ENCODE results near the gene BEGAIN. TPM values are rescaled to one million over a fixed set of nuclear protein-coding genes. Genes with fewer than 3 reads are reported as not detected.

BEGAIN gene
- total RNA-seq, 4 donors from 2014 or later = 0.68 to 2.8 (median 1.1) TPM

GRCh38 chr14:100589760-100590469 is 2.7 kb upstream of the BEGAIN start:
- H3K4me3 ChIP-seq = no peak overlapping the region
- peaks cover 66% of the 10 kb centered on the region for H3K27me3 ChIP-seq
- TF ChIP-seq EP300 (IDR thresholded peaks at IDR 0.05) = no peak
- no peak for TF ChIP-seq CTCF (IDR thresholded peaks at IDR 0.05)
- no peak for TF ChIP-seq POLR2A (IDR thresholded peaks at IDR 0.05)
- no peak for TF ChIP-seq POLR2AphosphoS5 (IDR thresholded peaks at IDR 0.05)
- H3K36me3 ChIP-seq = no peaks in the 10 kb centered on the region
- H3K9me3 ChIP-seq = no peaks in the 10 kb centered on the region
- peak in 1 of 2 donors; percentile 14 for DNase-seq (ENCODE audit: low spot score in 2 of 2)
- peaks cover 15% of the 10 kb centered on the region for H3K4me1 ChIP-seq
- H3K27ac ChIP-seq = no peak overlapping the region
- 86% methylated on average over 7 of the region's 8 CpGs for WGBS

GRCh38 chr14:100589071-100589759 is 2.0 kb upstream of the BEGAIN start:
- H3K36me3 ChIP-seq = no peaks in the 10 kb centered on the region
- peak in 1 of 2 donors; percentile 47 for DNase-seq (ENCODE audit: low spot score in 2 of 2)
- no peak overlapping the region for H3K4me3 ChIP-seq
- peaks cover 15% of the 10 kb centered on the region for H3K4me1 ChIP-seq
- TF ChIP-seq CTCF (IDR thresholded peaks at IDR 0.05) = no peak
- no peak overlapping the region for H3K27ac ChIP-seq
- peaks cover 59% of the 10 kb centered on the region for H3K27me3 ChIP-seq
- WGBS = 46% methylated on average over 6 of the region's 13 CpGs
- no peaks in the 10 kb centered on the region for H3K9me3 ChIP-seq

GRCh38 chr14:100588671-100589070 is 1.5 kb upstream of the BEGAIN start:
- peak in 1 of 2 donors; percentile 36 for DNase-seq (ENCODE audit: low spot score in 2 of 2)
- H3K4me3 ChIP-seq = no peak overlapping the region
- TF ChIP-seq CTCF (IDR thresholded peaks at IDR 0.05) (no peak), POLR2AphosphoS5 (IDR thresholded peaks at IDR 0.05) (no peak), EP300 (IDR thresholded peaks at IDR 0.05) (no peak), POLR2A (IDR thresholded peaks at IDR 0.05) (no peak)
- H3K36me3 ChIP-seq = no peaks in the 10 kb centered on the region
- peaks cover 15% of the 10 kb centered on the region for H3K4me1 ChIP-seq
- WGBS = 50% methylated on average over 10 of the region's 10 CpGs
- H3K27me3 ChIP-seq = peaks cover 57% of the 10 kb centered on the region
- no peaks in the 10 kb centered on the region for H3K9me3 ChIP-seq
- no peak overlapping the region for H3K27ac ChIP-seq

GRCh38 chr14:100587763-100588411 is 670 bp upstream of the BEGAIN start:
- Histone ChIP-seq H3K36me3 (no peaks in the 10 kb centered on the region), H3K4me1 (peaks cover 15% of the 10 kb centered on the region), H3K9me3 (no peaks in the 10 kb centered on the region), H3K4me3 (peak overlapping the region; percentile 67), H3K27ac (no peak overlapping the region), H3K27me3 (peaks cover 57% of the 10 kb centered on the region)
- DNase-seq (ENCODE audit: low spot score in 2 of 2) = peak in 1 of 2 donors; percentile 48
- WGBS = 51% methylated on average over 14 of the region's 15 CpGs
- no peak for TF ChIP-seq POLR2AphosphoS5 (IDR thresholded peaks at IDR 0.05)
- no peak for TF ChIP-seq CTCF (IDR thresholded peaks at IDR 0.05)
- no peak for TF ChIP-seq EP300 (IDR thresholded peaks at IDR 0.05)

All from suprapubic skin (tissue), 4 donors.